ENCODE results near the gene MAPKAP1.

GRCh38 chr9:125551781-125552180 lies 155.2 kb downstream of the MAPKAP1 start:
- TF ChIP-seq, protein P1, sequence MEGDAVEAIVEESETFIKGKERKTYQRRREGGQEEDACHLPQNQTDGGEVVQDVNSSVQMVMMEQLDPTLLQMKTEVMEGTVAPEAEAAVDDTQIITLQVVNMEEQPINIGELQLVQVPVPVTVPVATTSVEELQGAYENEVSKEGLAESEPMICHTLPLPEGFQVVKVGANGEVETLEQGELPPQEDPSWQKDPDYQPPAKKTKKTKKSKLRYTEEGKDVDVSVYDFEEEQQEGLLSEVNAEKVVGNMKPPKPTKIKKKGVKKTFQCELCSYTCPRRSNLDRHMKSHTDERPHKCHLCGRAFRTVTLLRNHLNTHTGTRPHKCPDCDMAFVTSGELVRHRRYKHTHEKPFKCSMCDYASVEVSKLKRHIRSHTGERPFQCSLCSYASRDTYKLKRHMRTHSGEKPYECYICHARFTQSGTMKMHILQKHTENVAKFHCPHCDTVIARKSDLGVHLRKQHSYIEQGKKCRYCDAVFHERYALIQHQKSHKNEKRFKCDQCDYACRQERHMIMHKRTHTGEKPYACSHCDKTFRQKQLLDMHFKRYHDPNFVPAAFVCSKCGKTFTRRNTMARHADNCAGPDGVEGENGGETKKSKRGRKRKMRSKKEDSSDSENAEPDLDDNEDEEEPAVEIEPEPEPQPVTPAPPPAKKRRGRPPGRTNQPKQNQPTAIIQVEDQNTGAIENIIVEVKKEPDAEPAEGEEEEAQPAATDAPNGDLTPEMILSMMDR (IDR thresholded peaks at IDR 0.05; ENCODE audit: borderline replicate concordance, extremely low read depth, low read length, poor library complexity, severe bottlenecking): no peak
- TF ChIP-seq EZH2 (IDR thresholded peaks at IDR 0.05; ENCODE audit: borderline replicate concordance, low read depth, low read length, severe bottlenecking): no peak

Measured in DND-41 (cell line).